Epithelial cell of esophagus (primary cell): ENCODE measurements around the gene GLYR1.

ENCODE experiments used
- DNase-seq: peaks from one replicate; pipeline ENCODE4 v3.0.0; 2010; ENCODE audit warnings: low read depth
- H3K4me3 ChIP-seq: 2 replicates; pipeline ENCODE4 v1.5.1; 2011; ENCODE audit warnings: mild to moderate bottlenecking, low read length, control low read depth
- CTCF ChIP-seq: IDR thresholded peaks from 2 replicates; pipeline ENCODE4 v1.5.1; 2011; ENCODE audit warnings: low read depth, mild to moderate bottlenecking, low read length, control low read depth, inconsistent platforms; ENCODE audit not compliant: insufficient read depth; ENCODE audit errors: missing control alignments

The GLYR1 gene

GRCh38 chr16:4837733-4838501, 9.2 kb downstream of the GLYR1 start:
- H3K4me3 ChIP-seq: no peak overlapping the region
- no peak for TF ChIP-seq CTCF
- no peak for DNase-seq

- DNase-seq: no peak
- no peak for TF ChIP-seq CTCF
- no peak overlapping the region for H3K4me3 ChIP-seq
These were observed 10.4 kb downstream of the GLYR1 start for GRCh38 chr16:4836727-4837126.

- TF ChIP-seq CTCF: no peak
- H3K4me3 ChIP-seq: no peak overlapping the region
- DNase-seq: no peak
These were observed 13.5 kb downstream of the GLYR1 start for GRCh38 chr16:4833584-4833983.

- H3K4me3 ChIP-seq: no peak overlapping the region
- no peak for DNase-seq
- no peak for TF ChIP-seq CTCF
These were observed 14.3 kb downstream of the GLYR1 start for GRCh38 chr16:4832698-4833343.

GRCh38 chr16:4831616-4832015, 15.5 kb downstream of the GLYR1 start:
- TF ChIP-seq CTCF: no peak
- no peak for DNase-seq

GRCh38 chr16:4830408-4830807, 16.7 kb downstream of the GLYR1 start:
- no peak for TF ChIP-seq CTCF
- no peak overlapping the region for H3K4me3 ChIP-seq
- DNase-seq: no peak

More at GRCh38 chr16:4831616-4832015, 15.5 kb downstream of the GLYR1 start:
- H3K4me3 ChIP-seq: no peak overlapping the region
